ENCODE data around the gene KNG1.
"Not testable (repeated sequence)": the region's sequence is repeated elsewhere in the genome, so short reads cannot be mapped to it uniquely, and the experiment has no call there.

Gene KNG1

GRCh38 chr3:186693843-186694242 lies 23.3 kb upstream of the KNG1 start:
- ChIA-PET POLR2A (no interaction called here), CTCF (interaction anchor here (0.6 kb wide), 1 partner anchor 537 kb away, joined by 3 read pairs; no protein-coding TSS in a partner anchor)
- TF ChIP-seq CTCF (IDR thresholded peaks at IDR 0.05; ENCODE audit: control extremely low read depth, extremely low read depth, low read depth, missing control alignments): no peak
- no peak for DNase-seq (ENCODE audit: extremely low spot score)

- no peak for DNase-seq (ENCODE audit: extremely low spot score)
- TF ChIP-seq CTCF (IDR thresholded peaks at IDR 0.05; ENCODE audit: control extremely low read depth, extremely low read depth, low read depth, missing control alignments): no peak
- ChIA-PET CTCF (no interaction called here), POLR2A (no interaction called here)
Observed at GRCh38 chr3:186694288-186695032, 22.7 kb upstream of the KNG1 start.

GRCh38 chr3:186696522-186696921 lies 20.6 kb upstream of the KNG1 start:
- POLR2A ChIA-PET: no interaction called here
- CTCF ChIA-PET: interaction anchor here (1.3 to 1.6 kb wide), 2 partner anchors 82 to 125 kb away, joined by 3 to 5 read pairs; no protein-coding TSS in a partner anchor
- no peak for DNase-seq (ENCODE audit: extremely low spot score)
- no peak for TF ChIP-seq CTCF (IDR thresholded peaks at IDR 0.05; ENCODE audit: control extremely low read depth, extremely low read depth, low read depth, missing control alignments)

- POLR2A ChIA-PET: no interaction called here
Observed at GRCh38 chr3:186697510-186697909, 19.6 kb upstream of the KNG1 start.

GRCh38 chr3:186700267-186700666 lies 16.9 kb upstream of the KNG1 start:
- no peak for DNase-seq (ENCODE audit: extremely low spot score)
- no peak for TF ChIP-seq CTCF (IDR thresholded peaks at IDR 0.05; ENCODE audit: control extremely low read depth, extremely low read depth, low read depth, missing control alignments)
- CTCF ChIA-PET: no interaction called here
- POLR2A ChIA-PET: no interaction called here

More at GRCh38 chr3:186697510-186697909, 19.6 kb upstream of the KNG1 start:
- CTCF ChIA-PET: interaction anchor here (1.3 to 1.8 kb wide), 4 partner anchors 11 to 124 kb away, joined by 3 to 8 read pairs (median 4); no protein-coding TSS in a partner anchor
- no peak for DNase-seq (ENCODE audit: extremely low spot score)
- no peak for TF ChIP-seq CTCF (IDR thresholded peaks at IDR 0.05; ENCODE audit: control extremely low read depth, extremely low read depth, low read depth, missing control alignments)

- POLR2A ChIA-PET, CTCF ChIA-PET: not testable (repeated sequence)
Observed at GRCh38 chr3:186702451-186702850, 14.7 kb upstream of the KNG1 start.

More at GRCh38 chr3:186702451-186702850, 14.7 kb upstream of the KNG1 start:
- DNase-seq (ENCODE audit: extremely low spot score): not testable (repeated sequence)
